ENCODE data around the gene CCDC150.

CCDC150 gene

GRCh38 chr2:196767101-196767500 is 127.6 kb downstream of the CCDC150 start:
- no peak for DNase-seq (ENCODE audit: low read depth in 4 of 4, low spot score in 1 of 4)
